ENCODE measurements around the gene CYTH4.

Gene CYTH4

GRCh38 chr22:37331034-37331428 lies 48.7 kb downstream of the CYTH4 start:
- peak; percentile 66 for DNase-seq

- no peak for DNase-seq
Observed at GRCh38 chr22:37331856-37332536, 49.7 kb downstream of the CYTH4 start.

- DNase-seq = no peak
Observed at GRCh38 chr22:37333724-37334460, 51.6 kb downstream of the CYTH4 start.

- no peak for DNase-seq
Observed at GRCh38 chr22:37334461-37334858, 52.2 kb downstream of the CYTH4 start.

- no peak for DNase-seq
Observed at GRCh38 chr22:37334859-37335805, 52.8 kb downstream of the CYTH4 start.

- DNase-seq = no peak
Observed at GRCh38 chr22:37335806-37336199, 53.5 kb downstream of the CYTH4 start.

- DNase-seq = no peak
Observed at GRCh38 chr22:37336579-37336978, 54.3 kb downstream of the CYTH4 start.

- peak; percentile 70 for DNase-seq
Observed at GRCh38 chr22:37337204-37337943, 55.1 kb downstream of the CYTH4 start.

GRCh38 chr22:37338539-37339246 lies 56.4 kb downstream of the CYTH4 start:
- no peak for DNase-seq

GRCh38 chr22:37340331-37341262 lies 58.3 kb downstream of the CYTH4 start:
- no peak for DNase-seq

- no peak for DNase-seq
Observed at GRCh38 chr22:37342065-37342464, 59.8 kb downstream of the CYTH4 start.

GRCh38 chr22:37343348-37343747 lies 61.0 kb downstream of the CYTH4 start:
- DNase-seq = no peak

- no peak for DNase-seq
Observed at GRCh38 chr22:37343863-37344734, 61.8 kb downstream of the CYTH4 start.

GRCh38 chr22:37344735-37345449 lies 62.6 kb downstream of the CYTH4 start:
- DNase-seq = no peak

- DNase-seq = peak; percentile 91
Observed at GRCh38 chr22:37345863-37346504, 63.7 kb downstream of the CYTH4 start.

GRCh38 chr22:37346505-37346895 lies 64.2 kb downstream of the CYTH4 start:
- DNase-seq = no peak

- DNase-seq = no peak
Observed at GRCh38 chr22:37349043-37349814, 66.9 kb downstream of the CYTH4 start.

GRCh38 chr22:37351232-37351631 lies 68.9 kb downstream of the CYTH4 start:
- DNase-seq = no peak
